Ovary (tissue), 9 donors: ENCODE results near the gene USP36. TPM values are rescaled to one million over a fixed set of nuclear protein-coding genes. Genes with fewer than 3 reads are reported as not detected.
A peak's percentile ranks its signal among the peaks of the same experiment; 100 is the strongest.

Experiments used
- DNase-seq, 5 donors: peaks; one replicate each; pipeline ENCODE4 v3.0.0-alpha.2; 2019 to 2020
- H3K27ac ChIP-seq, 2 donors: fragments of 200-600 bp; one replicate each; pipeline versions ENCODE4 v1.5.1 to v1.8.0; 2019 to 2022
- H3K27me3 ChIP-seq: fragments of 200-600 bp; one replicate; pipeline ENCODE4 v1.8.0; 2022
- H3K36me3 ChIP-seq: fragments of 200-600 bp; sonication (generic); one replicate; pipeline ENCODE4 v1.5.1; 2019
- H3K4me1 ChIP-seq: one replicate; pipeline ENCODE4 v1.8.1; 2013; ENCODE audit warnings: mild to moderate bottlenecking, moderate library complexity; ENCODE audit not compliant: insufficient read depth
- H3K4me3 ChIP-seq: fragments of 200-600 bp; sonication (generic); one replicate; pipeline ENCODE4 v1.5.1; 2017
- H3K9me3 ChIP-seq, 2 donors: fragments of 200-600 bp in 1 of 2; sonication (generic) in 1 of 2; one replicate each; pipeline versions ENCODE4 v1.5.1 to v1.8.1; 2013 to 2019; ENCODE audit warnings: mild to moderate bottlenecking in 1 of 2, moderate library complexity in 1 of 2
- CTCF ChIP-seq, 3 donors: fragments of 450-650 bp in 2 of 3; fragments of 200-600 bp in 1 of 3; IDR thresholded peaks; one replicate each; pipeline versions ENCODE4 v1.5.1 to v1.8.0; 2016 to 2022; ENCODE audit warnings: antibody characterized with exemption in 3 of 3, mild to moderate bottlenecking in 1 of 3
- EP300 ChIP-seq: sonication (generic); formaldehyde crosslinking; IDR thresholded peaks from one replicate; pipeline ENCODE4 v1.6.1; 2017; ENCODE audit warnings: antibody characterized with exemption
- POLR2A ChIP-seq: fragments of 450-650 bp; IDR thresholded peaks from one replicate; pipeline ENCODE4 v1.6.1; 2017; ENCODE audit warnings: antibody characterized with exemption, mild to moderate bottlenecking, moderate library complexity
- WGBS, 3 donors: extraction: QIAGEN DNeasy Blood & Tissue Kit in 1 of 3; methylation state at CpG; one replicate each; pipeline versions ENCODE4 v1.1.5 to v1.1.7; 2013 to 2017; 5-methylcytosine and 5-hydroxymethylcytosine counted together
- intact Hi-C, 4 donors: fragments of 100-400 bp; cut with DNase I; formaldehyde crosslinking; loops; one replicate each; pipeline versions ENCODE4 v1.11.0 to v1.15.1; 2022 to 2023
- polyA plus RNA-seq, 2 donors: library from polyadenylated mRNA; stranded (reverse); fragments of 200-250 nt in 1 of 2; fragments of 350-450 nt in 1 of 2; fragmentation: Illumina TruSeq in 1 of 2; extraction: RNeasy Lipid Tissue Mini Kit (QIAGEN cat#74804) in 1 of 2; gene quantifications; one replicate each; pipeline ENCODE4 v1.2.3, GENCODE V29; 2013 to 2014
- total RNA-seq, 7 donors: library from RNA; depleted of rRNA in 2 of 7; stranded (reverse); fragments of >200 nt in 2 of 7; fragmentation: NEBNext Ultra II Directional in 3 of 7; extraction: Animal tissue kit (Norgen Biotek cat#: 25700) in 3 of 7; gene quantifications; one replicate each; pipeline versions ENCODE4 v1.1.0 to v1.2.4, GENCODE V29; 2016 to 2023
- donor health status: DM: no; HTN: no; CAD: no; lungs with moderate emphysema.
- donor health status: DM: no; HTN: no; CAD: no.
- donor health status: Bipolar disorder and iron deficiency.
- donor health status: DM: yes; HTN: yes; CAD: no.
- donor health status: DM: no; HTN: no; CAD: no.
- donor health status: DM: yes; HTN: yes; CAD: no.

USP36 gene
- total and polyA plus RNA-seq, 9 donors = 38.7 to 127 (median 67.4) TPM

DNA sequence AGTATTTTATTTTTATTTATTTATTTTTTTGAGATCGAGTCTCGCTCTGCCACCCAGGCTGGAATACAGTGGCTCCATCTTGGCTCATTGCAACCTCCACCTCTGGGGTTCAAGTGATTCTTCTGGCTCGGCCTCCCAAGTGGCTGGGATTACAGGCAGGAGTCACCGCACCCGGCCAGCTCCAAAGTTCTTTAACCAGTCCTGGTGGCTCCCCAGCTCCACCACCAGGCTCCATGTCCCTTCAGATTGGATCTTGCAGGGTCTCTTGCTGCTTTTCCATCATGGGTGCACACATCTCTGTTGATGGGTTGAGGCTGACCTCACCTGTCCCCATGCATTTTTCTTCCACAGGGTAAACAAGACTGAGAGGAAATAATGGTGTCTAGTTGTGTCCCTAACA lies 8.4 kb upstream of the USP36 start:
- H3K4me1 ChIP-seq = no peaks in the 10 kb centered on the region
- no peaks in the 10 kb centered on the region for H3K9me3 ChIP-seq
- H3K27me3 ChIP-seq = no peaks in the 10 kb centered on the region
- no peak overlapping the region for H3K4me3 ChIP-seq
- H3K27ac ChIP-seq = no peak overlapping the region
- intact Hi-C loops = no loop called here
- TF ChIP-seq EP300 (no peak), CTCF (IDR thresholded peaks at IDR 0.05) (no peak), POLR2A (no peak)
- H3K36me3 ChIP-seq = no peaks in the 10 kb centered on the region
- 74 to 90% (median 89%) methylated on average over 5 of the region's 5 CpGs for WGBS, 3 donors
- DNase-seq = no peak

- 84 to 91% (median 85%) methylated on average over 3 of the region's 3 CpGs for WGBS, 3 donors
- H3K9me3 ChIP-seq = no peaks in the 10 kb centered on the region
These were observed 6.4 kb upstream of the USP36 start for GRCh38 chr17:78847052-78847451.

GRCh38 chr17:78844301-78845005 lies 3.8 kb upstream of the USP36 start:
- 77 to 84% (median 80%) methylated on average over 9 of the region's 9 CpGs for WGBS, 3 donors
- no peak overlapping the region for H3K27ac ChIP-seq
- no peaks in the 10 kb centered on the region for H3K27me3 ChIP-seq
- no peaks in the 10 kb centered on the region for H3K36me3 ChIP-seq
- H3K4me1 ChIP-seq = no peaks in the 10 kb centered on the region
- DNase-seq = no peak
- H3K9me3 ChIP-seq = no peaks in the 10 kb centered on the region
- TF ChIP-seq EP300 = no peak
- no peak for TF ChIP-seq POLR2A
- no peak for TF ChIP-seq CTCF (IDR thresholded peaks at IDR 0.05)
- intact Hi-C loops = no loop called here
- H3K4me3 ChIP-seq = no peak overlapping the region

More at GRCh38 chr17:78847052-78847451, 6.4 kb upstream of the USP36 start:
- intact Hi-C loops = no loop called here
- no peak for DNase-seq
- H3K27ac ChIP-seq = no peak overlapping the region
- H3K4me1 ChIP-seq = no peaks in the 10 kb centered on the region
- no peak overlapping the region for H3K4me3 ChIP-seq
- H3K36me3 ChIP-seq = no peaks in the 10 kb centered on the region
- H3K27me3 ChIP-seq = no peaks in the 10 kb centered on the region
- TF ChIP-seq EP300 (no peak), CTCF (IDR thresholded peaks at IDR 0.05) (no peak), POLR2A (no peak)

DNA sequence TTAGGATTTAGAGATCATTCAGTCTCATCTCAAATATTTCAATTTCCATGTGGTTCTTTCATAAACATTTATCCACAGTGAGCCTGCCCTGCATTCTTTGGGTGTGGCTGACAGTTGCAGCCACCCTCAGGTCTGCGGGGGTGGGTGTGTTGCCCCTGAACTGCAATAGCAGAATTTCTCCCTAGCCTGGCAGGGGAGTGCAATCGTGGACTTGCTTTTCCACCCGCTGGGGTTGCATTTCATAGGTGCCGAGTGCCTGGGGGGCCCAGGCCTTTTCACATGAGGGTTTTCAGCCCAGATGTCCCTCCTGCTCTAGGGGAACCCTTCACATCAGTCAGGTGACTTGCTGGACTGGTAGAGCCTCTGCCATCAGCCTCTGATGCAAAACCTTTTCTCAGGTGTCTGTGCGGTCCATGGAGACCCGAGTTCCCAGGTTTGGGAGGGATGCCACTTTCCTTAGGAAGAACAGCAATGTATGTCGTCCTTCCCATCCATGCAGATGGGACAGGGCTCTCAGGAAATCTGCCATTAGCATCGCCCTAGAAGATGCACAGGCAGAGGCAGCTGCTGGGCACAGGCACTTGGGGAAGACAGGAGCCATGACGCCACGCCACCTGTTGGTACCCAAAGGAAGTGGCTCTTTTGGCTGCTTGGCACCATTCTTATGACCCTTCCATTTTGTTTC lies 2.4 kb upstream of the USP36 start:
- TF ChIP-seq POLR2A (no peak), EP300 (no peak), CTCF (IDR thresholded peaks at IDR 0.05) (peak in 1 of 3 donors; percentile 29)
- peaks cover 6% of the 10 kb centered on the region for H3K4me1 ChIP-seq
- no peaks in the 10 kb centered on the region for H3K27me3 ChIP-seq
- H3K4me3 ChIP-seq = no peak overlapping the region
- intact Hi-C loops = no loop called here
- DNase-seq = no peak
- WGBS, 3 donors = 55 to 60% (median 58%) methylated on average over 10 of the region's 10 CpGs
- no peak overlapping the region for H3K27ac ChIP-seq
- H3K9me3 ChIP-seq = no peaks in the 10 kb centered on the region
- H3K36me3 ChIP-seq = no peaks in the 10 kb centered on the region
